Fibroblast of the conjunctiva (primary cell): ENCODE results near the gene YAP1.
"Not testable (repeated sequence)": the region's sequence is repeated elsewhere in the genome, so short reads cannot be mapped to it uniquely, and the experiment has no call there.

Experiments used
- DNase-seq: peaks from one replicate; pipeline ENCODE4 v3.0.0-alpha.2; 2010; ENCODE audit warnings: low read depth

The YAP1 gene

GRCh38 chr11:102200325-102200724 lies 90.1 kb downstream of the YAP1 start:
- DNase-seq, result not testable (repeated sequence)

GRCh38 chr11:102201776-102202175 lies 91.5 kb downstream of the YAP1 start:
- DNase-seq, result no peak

- DNase-seq, result no peak
Observed at GRCh38 chr11:102202972-102203371, 92.7 kb downstream of the YAP1 start.

- DNase-seq, result no peak
Observed at GRCh38 chr11:102204174-102204573, 93.9 kb downstream of the YAP1 start.

- no peak for DNase-seq
Observed at GRCh38 chr11:102205805-102206204, 95.6 kb downstream of the YAP1 start.

- no peak for DNase-seq
Observed at GRCh38 chr11:102208835-102209234, 98.6 kb downstream of the YAP1 start.

GRCh38 chr11:102214623-102215022 lies 104.4 kb downstream of the YAP1 start:
- no peak for DNase-seq

GRCh38 chr11:102216433-102217075 lies 106.3 kb downstream of the YAP1 start:
- DNase-seq, result no peak

GRCh38 chr11:102220728-102221467 lies 110.7 kb downstream of the YAP1 start:
- no peak for DNase-seq

GRCh38 chr11:102223859-102224258 lies 113.6 kb downstream of the YAP1 start:
- DNase-seq, result peak; percentile 23

- peak; percentile 47 for DNase-seq
Observed at GRCh38 chr11:102225689-102226568, 115.7 kb downstream of the YAP1 start.

GRCh38 chr11:102226702-102227490 lies 116.6 kb downstream of the YAP1 start:
- DNase-seq, result no peak

GRCh38 chr11:102229510-102230123 lies 119.4 kb downstream of the YAP1 start:
- no peak for DNase-seq

GRCh38 chr11:102230186-102230585 lies 119.9 kb downstream of the YAP1 start:
- no peak for DNase-seq

- no peak for DNase-seq
Observed at GRCh38 chr11:102230911-102231310, 120.7 kb downstream of the YAP1 start.

- no peak for DNase-seq
Observed at GRCh38 chr11:102234779-102235439, 124.7 kb downstream of the YAP1 start.

GRCh38 chr11:102237096-102237735 lies 127.0 kb downstream of the YAP1 start:
- no peak for DNase-seq

- DNase-seq, result no peak
Observed at GRCh38 chr11:102238391-102238821, 128.2 kb downstream of the YAP1 start.

- no peak for DNase-seq
Observed at GRCh38 chr11:102239448-102239847, 129.2 kb downstream of the YAP1 start.

- DNase-seq, result no peak
Observed at GRCh38 chr11:102239911-102240310, 129.7 kb downstream of the YAP1 start.
